Measurements from ENCODE around the gene SFSWAP.

- TF ChIP-seq GATA2 (IDR thresholded peaks at IDR 0.05; ENCODE audit: low read depth, low read length) (no peak), GATA3 (IDR thresholded peaks at IDR 0.05; ENCODE audit: low read depth, low read length) (no peak)
These were observed 86.7 kb downstream of the SFSWAP start for GRCh38 chr12:131797588-131797934.

All from SH-SY5Y (cell line).